Renal cortex interstitium (tissue), 11 donors: ENCODE measurements around the gene ADGRF5. TPM values are rescaled to one million over a fixed set of nuclear protein-coding genes. Genes with fewer than 3 reads are reported as not detected.

Experiments
- DNase-seq, 11 donors: peaks; one replicate each; pipeline ENCODE4 v3.0.0-alpha.2; 2013; ENCODE audit warnings: low read depth in 9 of 11, low spot score in 4 of 11; ENCODE audit errors: extremely low read depth in 1 of 11
- polyA plus RNA-seq, 3 donors: library from polyadenylated mRNA; unstranded; fragments of 120-200 nt; gene quantifications; one replicate each; pipeline ENCODE4 v1.2.1, GENCODE V29; 2013; ENCODE audit not compliant: insufficient read length in 3 of 3

ADGRF5 gene
- polyA plus RNA-seq, 3 donors: 24.9 to 29.3 (median 29.0) TPM

DNA sequence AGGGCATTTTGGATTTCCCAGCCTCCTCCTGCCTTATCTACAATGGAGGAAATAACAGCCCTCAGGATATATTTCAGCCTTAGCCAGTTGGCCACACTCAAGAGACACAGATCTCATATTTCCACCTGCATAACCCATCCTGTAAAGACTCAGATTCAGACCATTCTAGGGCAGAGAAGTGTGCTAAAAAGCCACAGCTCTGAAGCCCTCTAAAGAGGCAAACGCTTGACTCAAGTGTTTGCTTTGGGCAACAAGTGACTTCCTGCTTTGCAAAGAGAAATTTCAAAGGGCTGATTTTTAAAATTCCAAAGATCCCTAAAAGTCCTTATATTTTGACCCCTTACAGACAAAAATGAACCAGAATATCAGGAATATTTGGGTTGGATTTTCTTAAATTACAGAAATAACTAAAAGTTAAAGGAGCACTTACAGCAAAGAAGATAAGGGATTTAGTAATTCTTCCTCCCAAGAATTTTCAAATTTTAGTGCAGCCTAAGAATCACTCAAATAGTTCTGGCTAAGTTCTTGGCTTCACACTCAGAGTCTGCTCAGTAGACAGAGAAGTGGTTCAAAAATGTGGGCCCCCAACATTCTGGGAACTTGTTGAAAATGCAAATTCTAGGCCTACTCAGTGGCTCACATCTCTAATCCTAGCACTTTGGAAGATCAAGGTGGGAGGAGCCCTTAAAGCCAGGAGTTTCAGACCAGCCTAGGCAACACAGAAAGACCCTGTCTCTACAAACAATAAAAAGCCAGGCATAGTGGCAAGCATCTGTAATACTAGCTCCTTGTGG is 18.9 kb upstream of the ADGRF5 start:
- no peak for DNase-seq

DNA sequence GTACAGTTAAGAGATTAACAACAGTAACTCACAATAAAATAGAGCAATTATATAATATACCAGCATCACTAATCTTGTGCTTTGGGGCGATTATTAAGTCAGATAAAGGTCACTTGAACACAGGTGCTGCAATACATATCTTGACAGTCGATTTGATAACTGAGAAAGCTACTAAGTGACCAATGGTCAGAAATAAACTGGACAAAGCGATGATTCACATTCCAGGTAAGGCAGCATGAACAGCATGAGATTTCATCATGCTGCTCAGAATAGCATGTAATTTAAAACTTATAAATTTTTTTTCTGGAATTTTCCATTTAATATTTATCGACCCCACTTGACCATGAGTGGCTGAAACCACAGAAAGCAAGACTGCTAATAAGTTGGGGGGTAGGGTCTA is 15.9 kb upstream of the ADGRF5 start:
- no peak for DNase-seq

DNA sequence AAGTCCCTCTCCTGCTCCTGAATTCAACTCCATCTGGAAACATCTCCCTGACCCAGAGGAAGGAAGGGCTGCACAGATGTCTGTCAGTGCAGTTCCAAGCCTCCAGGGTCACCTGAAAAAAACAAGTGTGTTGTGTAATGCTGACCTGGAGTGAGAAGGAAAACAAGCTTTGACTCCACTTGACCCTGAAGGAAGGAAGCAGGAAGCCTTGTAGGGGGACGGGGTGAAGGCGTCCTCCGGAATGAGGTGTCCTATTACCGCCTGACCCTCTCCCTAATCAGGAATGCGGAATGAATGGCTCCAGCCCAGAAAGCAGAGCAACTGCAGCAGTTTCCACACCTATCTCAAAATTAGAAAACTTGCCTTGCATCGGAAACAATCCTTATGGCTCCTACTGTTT is 13.9 kb upstream of the ADGRF5 start:
- no peak for DNase-seq

DNA sequence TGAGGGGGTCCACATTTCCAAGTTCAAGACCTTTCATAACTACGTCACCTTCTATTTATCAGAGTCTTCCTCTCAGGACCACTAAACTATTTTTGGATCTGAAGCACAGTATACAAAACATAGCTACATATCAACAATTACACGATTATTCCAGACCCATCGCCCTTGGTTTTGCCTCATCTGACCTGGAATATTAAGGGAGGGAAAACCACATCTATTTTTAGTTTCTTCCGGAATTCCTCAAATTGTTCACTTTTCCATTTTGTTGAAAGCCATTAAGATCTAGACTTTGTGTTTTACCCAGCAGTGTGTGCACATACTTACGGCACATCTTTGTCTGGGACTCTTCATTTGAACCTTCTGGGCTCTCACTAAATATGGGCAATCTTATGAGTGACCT is 12.0 kb upstream of the ADGRF5 start:
- no peak for DNase-seq

DNA sequence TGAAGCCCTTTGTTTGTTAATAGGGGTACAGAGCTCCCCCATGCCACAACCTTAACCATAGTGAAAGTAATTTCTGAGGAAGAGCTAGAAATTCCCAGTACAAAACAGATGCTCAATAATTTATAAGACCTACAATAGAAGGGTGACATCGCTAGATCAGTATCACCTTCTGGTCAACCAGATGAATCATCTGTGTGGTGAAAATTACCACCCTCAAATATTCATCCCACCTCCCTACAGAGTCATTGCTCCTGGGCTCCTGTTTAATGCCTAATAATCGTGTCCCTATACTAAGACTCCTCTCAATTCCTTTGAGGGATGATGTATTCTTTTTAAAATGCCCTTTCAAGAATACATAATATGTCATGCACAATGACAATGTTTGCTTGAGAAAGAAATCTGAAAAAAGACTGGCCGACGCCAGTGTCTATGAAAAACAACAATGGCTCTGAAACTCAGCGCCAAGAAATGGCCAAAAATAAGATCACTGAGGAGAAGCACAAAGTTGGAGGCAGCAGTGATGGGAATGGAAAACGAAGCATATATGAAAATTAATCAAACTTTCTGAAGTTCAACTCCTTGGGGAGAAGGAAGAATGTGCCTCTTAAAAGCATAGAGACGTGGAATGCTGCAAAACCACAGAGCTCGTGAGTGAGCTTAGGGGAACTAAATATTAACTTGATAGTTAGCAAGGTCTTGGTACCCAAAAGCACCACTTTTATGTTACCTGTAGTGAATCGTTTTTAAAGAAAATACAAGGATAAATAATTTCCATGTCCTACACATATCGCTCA is 11.0 kb upstream of the ADGRF5 start:
- DNase-seq: no peak

DNA sequence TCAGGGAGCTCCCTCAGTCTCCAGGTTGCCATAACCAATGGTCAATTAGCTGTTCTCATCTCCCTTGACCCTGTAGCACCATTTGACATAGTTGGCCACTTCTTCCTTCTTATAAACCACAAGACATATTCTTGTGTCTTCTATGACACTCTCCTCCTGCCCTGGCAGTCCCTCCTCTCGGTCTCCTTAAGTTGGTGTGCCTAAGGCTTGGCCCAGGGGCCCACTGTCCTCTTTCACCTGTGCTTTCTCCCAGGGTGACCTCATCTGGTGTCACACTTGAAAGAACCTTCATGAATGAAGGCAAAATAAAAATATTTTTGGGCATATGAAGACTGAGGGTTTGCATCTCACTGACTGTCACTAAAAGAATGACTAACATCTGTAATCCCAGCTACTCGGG is 9.7 kb upstream of the ADGRF5 start:
- no peak for DNase-seq

DNA sequence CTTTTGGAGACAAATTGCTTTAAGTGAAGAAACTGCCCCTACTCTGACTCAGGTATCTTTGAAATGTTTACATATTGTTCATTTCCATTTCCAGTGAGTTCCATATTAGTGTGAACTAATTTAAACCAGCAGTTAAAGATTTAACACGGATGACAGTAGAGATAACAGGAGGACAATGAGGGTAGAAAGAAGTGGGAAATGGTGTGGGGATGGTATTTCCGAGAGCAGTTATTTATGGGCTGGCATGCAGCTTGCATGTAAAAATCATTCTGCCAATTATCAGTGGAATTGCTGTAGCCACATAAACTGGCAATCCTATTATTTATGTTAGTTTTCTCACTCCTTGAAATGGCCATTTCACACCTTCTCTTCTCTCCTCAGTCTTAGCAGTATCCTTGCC is 8.6 kb upstream of the ADGRF5 start:
- DNase-seq: no peak

DNA sequence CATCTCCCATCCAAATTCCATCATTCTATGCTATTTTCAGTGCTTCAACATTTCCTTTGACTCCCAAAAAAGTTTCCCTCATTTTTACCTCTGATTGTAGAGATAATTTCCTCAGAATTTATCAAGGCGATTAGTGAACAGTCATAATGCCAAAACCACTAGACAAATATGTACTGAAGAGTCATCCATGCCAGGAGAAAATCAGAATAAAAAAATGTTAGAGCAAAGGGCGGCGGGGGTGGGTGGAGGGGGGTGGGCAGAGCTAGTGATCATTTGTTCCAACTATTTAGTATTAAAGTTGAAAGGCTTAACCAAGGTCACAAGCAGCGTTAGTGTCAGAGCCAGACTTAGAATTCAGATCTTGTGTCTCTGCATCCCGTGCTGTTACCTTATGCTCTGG is 5.3 kb upstream of the ADGRF5 start:
- DNase-seq: no peak

DNA sequence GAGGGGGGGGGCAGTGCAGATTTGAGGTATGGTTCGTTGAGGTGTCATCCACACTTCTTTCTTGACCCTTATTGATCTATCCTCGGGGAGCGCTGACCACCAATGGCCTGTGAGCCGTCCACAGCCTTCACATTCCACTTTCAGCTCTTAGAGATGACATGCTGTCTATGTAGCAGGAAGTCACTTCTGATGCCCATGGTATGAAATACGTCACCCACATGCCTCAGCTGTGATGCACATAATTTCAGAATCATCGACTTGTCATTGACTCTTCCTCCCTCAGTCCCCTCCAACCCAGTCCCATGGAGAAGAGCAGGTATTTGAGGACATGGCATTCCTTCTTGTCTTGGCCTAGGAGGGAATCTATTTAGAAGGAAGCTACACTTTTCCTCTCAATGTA is 4.7 kb upstream of the ADGRF5 start:
- no peak for DNase-seq

DNA sequence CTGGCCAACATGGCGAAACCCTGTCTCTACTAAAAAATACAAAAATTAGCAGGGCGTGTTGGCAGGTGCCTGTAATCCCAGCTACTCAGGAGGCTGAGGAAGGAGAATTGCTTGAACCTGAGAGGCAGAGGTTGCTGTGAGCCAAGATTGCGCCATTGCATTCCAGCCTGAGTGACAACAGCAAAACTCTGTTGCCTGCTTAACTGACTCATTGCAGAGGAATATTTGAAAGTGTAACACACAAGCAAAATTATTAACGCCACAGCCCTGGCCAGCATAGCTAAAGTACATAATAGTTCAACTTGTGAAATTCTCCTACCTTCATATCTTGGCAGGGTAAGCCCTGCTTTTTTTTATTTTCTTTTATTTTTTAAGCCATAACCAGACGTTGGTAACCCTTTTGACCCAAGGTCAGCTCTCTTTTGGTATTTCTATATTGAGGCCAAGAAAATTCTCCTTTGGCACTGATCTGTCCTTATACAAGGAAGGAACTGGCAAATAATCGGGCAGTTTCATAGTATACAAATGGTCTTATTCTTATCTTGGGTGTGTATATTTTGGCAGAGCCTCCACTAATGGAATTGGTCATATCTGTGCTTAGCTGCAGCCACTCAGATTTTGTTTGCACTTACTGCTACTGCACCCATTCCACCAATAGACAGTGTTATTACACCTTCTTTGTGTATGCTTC is 4.0 kb upstream of the ADGRF5 start:
- DNase-seq: no peak

DNA sequence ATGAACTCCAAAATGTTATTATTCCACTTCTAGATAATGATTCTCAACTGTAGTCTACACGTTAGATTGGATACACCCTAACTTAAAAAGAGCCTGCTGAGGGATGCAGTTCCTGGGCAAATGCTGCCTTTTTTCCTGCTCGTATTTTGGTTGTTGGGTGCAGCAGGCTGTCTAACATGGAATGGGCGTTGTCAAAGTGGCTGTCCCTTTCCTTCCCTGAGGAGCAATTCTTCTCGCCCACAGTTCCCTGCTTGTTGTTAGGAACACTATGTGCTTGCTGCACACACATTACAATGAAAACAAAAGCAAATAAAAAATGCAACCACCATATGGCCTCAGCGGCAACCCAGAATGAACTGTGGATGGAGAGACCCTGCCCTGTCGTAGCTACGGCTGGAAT is 1.7 kb upstream of the ADGRF5 start:
- no peak for DNase-seq

DNA sequence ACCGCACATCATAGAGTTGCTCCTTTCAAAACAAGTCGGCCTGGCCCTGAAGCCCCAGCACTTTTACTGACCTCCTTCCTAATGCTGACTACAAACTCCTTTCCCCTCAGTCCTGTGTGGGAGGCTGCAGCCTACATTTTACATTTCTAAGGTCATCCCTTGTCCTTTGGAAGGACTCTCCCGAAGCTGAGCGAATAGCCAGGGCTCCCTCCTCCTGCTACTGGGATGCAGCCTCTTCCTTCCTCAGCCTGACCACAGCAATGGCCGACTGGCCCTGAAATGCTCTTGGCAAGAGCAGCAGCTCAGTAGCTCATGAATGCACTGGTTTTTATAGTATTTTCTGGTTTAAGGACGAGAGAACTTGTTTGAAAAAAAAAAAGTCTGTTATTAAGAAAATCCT is 679 bp downstream of the ADGRF5 start:
- no peak for DNase-seq

DNA sequence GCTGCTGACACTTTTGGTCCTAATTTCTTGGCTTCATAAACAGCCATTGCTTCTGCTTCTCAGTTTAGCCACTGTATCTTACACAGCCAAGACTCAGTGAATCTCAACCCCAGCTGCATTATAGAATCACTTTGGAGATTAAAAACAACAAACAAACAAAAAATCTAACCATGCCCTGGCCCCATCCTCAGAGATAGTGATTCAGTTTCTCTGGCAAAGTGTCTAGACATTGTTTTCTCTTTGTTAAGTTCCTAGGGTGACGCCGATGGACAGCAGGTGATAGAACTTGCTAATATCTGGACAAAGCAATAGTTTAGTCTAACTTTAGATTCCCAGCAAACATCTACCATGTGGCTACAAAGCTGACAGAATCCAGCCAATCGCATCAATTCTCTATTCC is 2.9 kb downstream of the ADGRF5 start:
- DNase-seq: no peak

DNA sequence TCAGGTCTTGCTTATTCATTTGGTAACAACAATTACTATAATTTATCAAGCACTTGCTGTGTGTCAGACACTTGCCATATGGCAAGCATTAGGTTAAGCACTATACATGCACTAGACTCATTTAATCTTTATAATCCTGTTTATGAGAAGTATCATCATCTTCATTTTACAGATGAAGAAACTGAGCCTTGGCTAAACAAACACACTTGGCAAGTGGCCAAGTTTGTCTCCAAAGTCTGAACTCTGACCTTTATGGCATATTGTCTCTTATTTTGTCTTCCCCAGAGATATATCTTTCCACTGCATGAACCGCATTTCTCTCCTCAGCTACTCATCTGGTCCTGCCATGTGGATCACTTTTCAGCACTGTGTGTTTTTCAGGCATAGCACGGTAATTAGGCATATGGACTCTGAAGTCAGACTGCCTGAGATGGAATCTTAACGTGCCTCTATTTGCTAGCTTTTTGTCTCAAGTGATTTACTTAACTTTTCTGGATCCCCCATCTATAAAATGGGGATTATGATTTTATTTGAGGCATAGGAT is 4.7 kb downstream of the ADGRF5 start:
- DNase-seq: no peak

DNA sequence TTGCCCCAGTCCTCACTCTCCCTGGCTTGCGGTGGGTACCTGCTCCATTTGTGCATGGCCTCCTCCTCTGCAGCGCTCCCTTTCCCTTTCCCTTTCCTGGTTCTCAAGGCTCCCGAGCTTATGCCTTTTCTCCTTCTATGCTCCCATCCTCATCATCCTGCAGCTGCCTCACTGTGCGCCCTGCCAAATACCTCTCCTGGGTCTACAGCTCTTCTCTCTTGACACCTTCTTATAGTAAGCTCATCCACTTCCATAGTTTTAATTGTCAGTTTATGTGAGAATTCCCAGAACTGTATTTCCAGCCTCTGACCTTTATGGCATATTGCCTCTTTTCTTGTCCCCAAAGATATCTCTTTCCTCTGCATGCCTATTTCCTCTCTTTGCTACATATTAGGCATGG is 5.9 kb downstream of the ADGRF5 start:
- DNase-seq: no peak

DNA sequence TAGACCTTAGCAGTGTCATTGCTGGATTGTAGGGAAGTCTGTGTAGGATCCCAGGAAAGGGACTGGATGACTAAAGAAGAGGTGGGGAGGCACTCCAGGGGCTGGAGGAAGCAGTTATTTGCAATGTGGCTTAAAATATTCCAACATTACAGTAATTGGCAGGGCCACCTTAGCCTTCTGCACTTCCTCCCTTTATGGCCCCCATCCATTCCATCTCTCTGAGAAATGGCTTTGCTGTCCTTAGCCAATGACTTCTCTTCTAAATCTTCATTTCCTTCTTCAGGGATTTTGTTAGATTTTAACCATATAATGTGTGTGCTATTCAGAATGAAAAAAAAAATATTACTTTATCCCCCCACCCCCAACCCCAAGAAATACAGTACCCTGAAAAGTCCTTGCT is 6.4 kb downstream of the ADGRF5 start:
- no peak for DNase-seq

DNA sequence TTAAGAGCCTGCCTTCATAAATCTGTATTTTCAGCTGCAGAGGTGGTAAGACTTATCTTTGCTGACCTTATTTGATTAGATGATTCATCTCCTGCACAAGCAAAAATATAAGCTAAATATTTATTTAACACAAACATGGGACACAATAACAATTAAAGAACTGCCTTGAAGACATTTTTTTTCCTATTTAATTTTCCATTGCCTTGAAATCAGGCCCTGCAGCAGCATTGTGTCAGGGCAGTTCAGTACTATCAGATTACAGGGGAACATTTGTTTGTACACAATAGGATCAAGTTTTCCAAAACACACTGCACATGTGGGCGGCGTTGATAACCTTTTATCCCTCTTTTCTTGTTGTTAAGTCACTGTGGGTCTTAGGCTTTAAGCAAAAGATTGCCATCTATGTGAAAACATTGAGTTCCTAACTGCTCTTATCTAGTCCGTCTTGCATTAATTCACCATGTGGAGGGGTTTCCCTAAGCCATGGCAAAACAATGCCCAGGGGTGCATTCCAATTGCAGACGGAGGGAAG is 7.4 kb downstream of the ADGRF5 start:
- no peak for DNase-seq

DNA sequence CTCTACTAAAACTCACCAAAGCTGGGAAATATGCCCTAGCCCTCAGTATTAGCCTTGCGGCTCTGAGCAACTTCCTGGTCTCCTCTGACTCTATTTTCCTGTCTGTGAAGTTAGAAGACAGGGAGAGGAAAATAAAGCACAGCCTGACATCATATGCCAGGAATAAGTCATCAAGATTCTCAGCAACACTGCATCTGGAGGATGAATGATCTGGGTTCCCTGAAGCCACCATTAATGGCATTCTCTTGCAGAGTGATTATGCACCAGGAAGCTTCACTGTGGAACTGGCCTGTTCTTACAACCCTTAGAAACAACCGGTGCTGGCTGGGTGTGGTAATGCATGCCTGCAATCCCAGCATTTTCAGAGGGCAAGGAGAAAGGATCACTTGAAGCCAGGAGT is 12.4 kb downstream of the ADGRF5 start:
- no peak for DNase-seq

DNA sequence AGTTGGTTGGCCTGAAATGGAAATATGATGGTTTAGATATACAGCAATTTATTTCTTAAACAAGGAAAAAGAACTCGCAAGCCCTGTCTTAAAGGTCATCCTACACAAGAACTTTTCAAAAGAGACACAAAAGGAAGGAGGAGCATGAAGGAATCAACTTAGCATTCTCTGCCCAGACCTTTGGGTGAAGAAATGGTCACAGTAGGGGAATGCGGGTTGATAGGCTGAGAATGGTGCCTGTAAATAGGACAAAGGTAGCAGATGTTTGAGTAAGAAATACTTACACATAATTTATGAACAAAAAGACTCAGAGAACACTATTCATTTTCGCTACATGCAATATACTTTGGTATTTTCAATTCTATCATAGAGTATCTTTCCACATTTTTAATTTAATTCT is 15.0 kb downstream of the ADGRF5 start:
- DNase-seq: no peak

DNA sequence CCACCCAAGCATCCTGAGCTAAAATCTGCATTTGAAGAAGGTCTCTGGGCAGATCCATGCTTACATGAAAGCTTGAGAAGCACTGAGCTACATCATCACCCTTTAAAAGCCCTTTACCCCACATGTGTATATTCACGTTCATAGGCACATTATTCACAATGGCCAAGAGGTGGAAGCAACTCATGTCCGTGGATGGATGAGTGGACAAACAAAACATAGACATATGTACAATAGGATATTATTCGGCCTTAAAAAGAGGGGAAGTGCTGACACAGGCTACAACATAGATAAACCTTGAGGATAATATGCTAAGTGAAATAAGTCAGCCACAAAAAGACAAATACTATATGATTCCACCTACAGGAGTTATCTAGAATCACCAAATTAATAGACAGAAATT is 17.6 kb downstream of the ADGRF5 start:
- no peak for DNase-seq
